Erythroblast (primary cell): ENCODE measurements around the gene GADD45A.

Experiments
- GATA1 ChIP-seq: IDR thresholded peaks from 2 replicates; pipeline ENCODE4 v1.6.1; 2011; ENCODE audit warnings: low read depth, mild to moderate bottlenecking, control low read depth, low read length, moderate library complexity
- POLR2A ChIP-seq: IDR thresholded peaks from 2 replicates; pipeline ENCODE4 v1.6.1; 2011; ENCODE audit warnings: mild to moderate bottlenecking, low read length

DNA sequence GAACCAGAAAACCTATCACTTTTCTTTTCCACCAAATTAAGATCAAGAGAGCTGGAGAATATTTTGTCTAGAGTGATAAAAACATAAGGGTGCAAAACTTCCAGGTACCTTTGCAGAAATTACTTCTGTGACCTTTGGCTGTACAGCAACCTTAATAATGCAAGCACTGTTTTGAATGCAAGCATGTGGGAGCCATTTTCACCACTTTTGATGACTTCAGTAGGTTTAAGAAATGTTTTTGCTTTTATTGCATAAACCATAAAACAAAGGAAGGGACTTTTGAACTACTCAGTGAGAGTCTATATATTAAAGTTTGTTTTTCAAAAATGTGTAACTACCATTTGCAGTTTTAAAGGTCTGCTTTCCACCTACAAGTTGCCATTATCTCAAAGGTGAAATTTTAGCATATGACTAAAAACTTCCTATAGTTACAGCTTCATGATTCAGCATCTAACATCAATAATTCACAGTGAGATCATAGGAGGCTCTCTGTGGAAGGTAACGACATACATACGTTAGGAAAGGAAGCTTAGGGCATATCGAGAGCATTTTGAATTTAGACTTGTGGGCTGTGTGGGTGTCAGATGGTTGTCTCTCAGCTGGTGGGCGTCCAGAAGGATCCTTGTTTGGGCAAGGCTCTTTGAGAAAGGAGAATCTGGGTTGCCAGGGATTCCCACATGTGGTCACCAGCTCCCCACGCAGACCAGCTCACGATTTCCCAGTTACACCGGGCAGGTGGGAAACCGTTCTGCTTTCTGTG is 1.1 kb upstream of the GADD45A start:
- no peak for TF ChIP-seq POLR2A
- TF ChIP-seq GATA1 = no peak
